Uterus (tissue), 4 donors: Measurements from ENCODE around the gene CNTNAP1. TPM values are rescaled to one million over a fixed set of nuclear protein-coding genes. Genes with fewer than 3 reads are reported as not detected.
A peak's percentile ranks its signal among the peaks of the same experiment; 100 is the strongest.

Experiments
- DNase-seq, 2 donors: peaks; one replicate each; pipeline ENCODE4 v3.0.0-alpha.2; 2019 to 2020
- H3K27ac ChIP-seq, 2 donors: fragments of 200-600 bp; sonication (generic); 1 replicate in 1 of 2; 2 replicates in 1 of 2; pipeline ENCODE4 v1.5.1; 2016 to 2018
- H3K27me3 ChIP-seq, 2 donors: fragments of 200-600 bp; sonication (generic); one replicate each; pipeline ENCODE4 v1.5.1; 2018 to 2019; ENCODE audit warnings: control low read depth in 1 of 2
- H3K36me3 ChIP-seq, 2 donors: fragments of 200-600 bp; sonication (generic); one replicate each; pipeline ENCODE4 v1.5.1; 2019; ENCODE audit warnings: control low read depth in 1 of 2
- H3K4me1 ChIP-seq, 2 donors: fragments of 200-600 bp; sonication (generic); one replicate each; pipeline ENCODE4 v1.5.1; 2018 to 2019; ENCODE audit warnings: control low read depth in 1 of 2
- H3K4me3 ChIP-seq, 2 donors: fragments of 200-600 bp; sonication (generic); 1 replicate in 1 of 2; 2 replicates in 1 of 2; pipeline ENCODE4 v1.5.1; 2018 to 2019; ENCODE audit warnings: mild to moderate bottlenecking in 1 of 2
- H3K9me3 ChIP-seq, 2 donors: fragments of 200-600 bp; sonication (generic); one replicate each; pipeline ENCODE4 v1.5.1; 2019; ENCODE audit warnings: control low read depth in 1 of 2
- CTCF ChIP-seq, 4 experiments: fragments of 200-600 bp in 2 of 4; fragments of 450-650 bp in 2 of 4; sonication (generic) in 2 of 4; IDR thresholded peaks; one replicate each; pipeline ENCODE4 v1.5.1; 2016 to 2019; ENCODE audit warnings: antibody characterized with exemption in 4 of 4, mild to moderate bottlenecking in 2 of 4, moderate library complexity in 1 of 4
- POLR2A ChIP-seq, 2 donors: fragments of 450-650 bp; IDR thresholded peaks; one replicate each; pipeline ENCODE4 v1.6.1; 2016; ENCODE audit warnings: antibody characterized with exemption in 2 of 2, mild to moderate bottlenecking in 1 of 2, moderate library complexity in 1 of 2
- intact Hi-C: fragments of 100-400 bp; cut with DNase I; formaldehyde crosslinking; loops from one replicate; pipeline ENCODE4 v1.15.1; 2023; ENCODE audit warnings: low total_unique reads
- total RNA-seq, 4 donors: library from RNA; depleted of rRNA in 3 of 4; stranded (reverse); fragments of >200 nt in 3 of 4; gene quantifications; one replicate each; pipeline versions ENCODE4 v1.1.0 to v1.2.4, GENCODE V29; 2014 to 2023
- donor health status: DM: yes; HTN: yes; CAD: no.

Gene CNTNAP1
- total RNA-seq, 4 donors from 2014 or later, result 1.5 to 61.5 (median 26.5) TPM

DNA sequence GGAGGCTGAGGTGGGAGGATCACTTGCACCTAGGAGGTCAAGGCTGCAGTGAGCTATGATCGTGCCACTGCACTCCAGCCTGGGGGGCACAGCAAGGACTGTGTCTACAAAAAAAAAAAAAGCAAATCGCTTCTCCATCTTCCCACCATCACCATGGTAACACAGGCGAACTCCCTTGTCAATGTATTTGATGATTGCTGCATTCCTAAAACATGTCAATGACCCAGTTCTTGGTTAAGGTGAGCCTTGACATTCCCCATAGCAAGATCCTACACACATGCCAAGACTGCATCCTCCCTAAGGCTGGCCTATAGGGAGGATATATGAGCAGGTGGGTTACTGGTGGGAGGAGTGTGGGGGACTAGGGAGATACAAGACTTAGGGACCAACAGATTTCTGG lies 12.2 kb downstream of the CNTNAP1 start:
- no peak overlapping the region for H3K27ac ChIP-seq
- intact Hi-C loops, result no loop called here
- no peaks in the 10 kb centered on the region for H3K9me3 ChIP-seq
- H3K36me3 ChIP-seq, result no peaks in the 10 kb centered on the region
- H3K4me3 ChIP-seq, result no peak overlapping the region
- no peak for DNase-seq
- H3K4me1 ChIP-seq, result peaks cover 0 to 5% of the 10 kb centered on the region in 2 donors
- no peaks in the 10 kb centered on the region for H3K27me3 ChIP-seq
- no peak for TF ChIP-seq POLR2A (IDR thresholded peaks at IDR 0.05)
- no peak for TF ChIP-seq CTCF (IDR thresholded peaks at IDR 0.05)

GRCh38 chr17:42695500-42695899 lies 13.2 kb downstream of the CNTNAP1 start:
- no peaks in the 10 kb centered on the region for H3K9me3 ChIP-seq
- intact Hi-C loops, result no loop called here
- no peak for DNase-seq
- no peaks in the 10 kb centered on the region for H3K27me3 ChIP-seq
- no peak overlapping the region for H3K4me3 ChIP-seq
- peaks cover 0 to 9% of the 10 kb centered on the region in 2 donors for H3K4me1 ChIP-seq
- no peak overlapping the region for H3K27ac ChIP-seq
- H3K36me3 ChIP-seq, result no peaks in the 10 kb centered on the region
- TF ChIP-seq POLR2A (IDR thresholded peaks at IDR 0.05) (no peak), CTCF (IDR thresholded peaks at IDR 0.05) (no peak)

DNA sequence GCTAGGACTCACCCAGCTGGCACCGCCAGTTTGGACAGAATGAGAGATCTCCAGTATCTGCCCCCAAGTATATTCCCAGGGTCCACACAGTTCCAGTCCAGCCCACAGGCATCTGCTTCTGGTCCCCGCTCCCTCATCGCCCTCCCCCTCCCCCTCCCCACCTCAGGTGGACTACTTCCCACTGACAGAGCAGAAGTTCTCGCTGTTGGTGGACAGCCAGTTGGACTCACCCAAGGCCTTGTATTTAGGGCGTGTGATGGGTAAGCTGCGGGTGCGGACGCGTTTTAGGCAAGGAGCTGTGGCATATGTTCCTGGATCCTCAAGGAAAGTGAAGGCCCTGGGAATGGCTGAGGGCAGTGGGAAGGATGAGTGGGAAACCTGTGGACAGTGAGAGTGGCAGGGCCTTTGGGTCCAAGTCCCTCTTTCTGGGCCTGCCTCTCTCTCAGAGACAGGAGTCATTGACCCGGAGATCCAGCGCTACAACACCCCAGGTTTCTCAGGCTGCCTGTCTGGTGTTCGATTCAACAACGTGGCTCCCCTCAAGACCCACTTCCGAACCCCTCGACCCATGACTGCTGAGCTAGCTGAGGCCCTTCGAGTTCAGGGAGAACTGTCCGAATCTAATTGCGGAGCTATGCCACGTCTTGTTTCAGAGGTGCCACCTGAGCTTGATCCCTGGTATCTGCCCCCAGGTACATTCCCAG lies 14.9 kb downstream of the CNTNAP1 start:
- no peak for DNase-seq
- Histone ChIP-seq H3K4me1 (peaks cover 0 to 9% of the 10 kb centered on the region in 2 donors), H3K4me3 (no peak overlapping the region), H3K36me3 (no peaks in the 10 kb centered on the region), H3K27ac (no peak overlapping the region), H3K27me3 (no peaks in the 10 kb centered on the region), H3K9me3 (no peaks in the 10 kb centered on the region)
- intact Hi-C loops, result no loop called here
- TF ChIP-seq CTCF (IDR thresholded peaks at IDR 0.05) (no peak), POLR2A (IDR thresholded peaks at IDR 0.05) (no peak)

DNA sequence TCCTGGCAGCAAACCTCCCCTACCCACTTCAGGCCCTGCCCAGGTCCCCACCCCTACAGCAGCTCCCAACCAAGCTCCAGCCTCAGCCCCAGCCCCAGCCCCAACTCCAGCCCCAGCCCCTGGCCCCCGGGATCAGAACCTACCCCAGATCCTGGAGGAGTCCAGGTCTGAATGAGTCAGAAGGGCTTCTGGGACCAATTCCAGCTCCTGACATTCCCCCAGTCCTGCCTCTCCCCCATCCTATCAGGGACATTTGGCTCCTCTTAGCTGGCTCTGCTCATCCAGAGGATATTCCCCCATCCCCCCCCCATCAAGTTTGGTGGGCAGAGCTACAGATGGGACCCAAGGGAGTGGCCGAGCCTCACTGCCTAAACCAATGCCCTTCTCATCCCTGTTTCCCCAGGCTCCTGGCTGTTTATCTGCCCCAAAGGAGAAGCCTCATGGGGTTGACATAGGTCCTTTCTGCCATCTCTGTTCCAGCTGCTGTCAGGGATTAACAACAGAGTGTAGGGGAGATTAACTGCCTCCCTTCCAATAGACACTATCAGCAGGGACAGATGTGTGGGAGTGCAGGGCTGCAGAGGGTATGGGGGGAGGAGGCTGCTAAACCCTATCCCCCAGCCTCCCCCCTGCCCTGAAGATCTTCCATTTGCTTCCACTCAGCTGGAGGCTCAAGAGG lies 16.5 kb downstream of the CNTNAP1 start:
- no peak overlapping the region for H3K4me3 ChIP-seq
- intact Hi-C loops, result no loop called here
- TF ChIP-seq POLR2A (IDR thresholded peaks at IDR 0.05), result no peak
- peaks cover 0 to 9% of the 10 kb centered on the region in 2 donors for H3K4me1 ChIP-seq
- no peaks in the 10 kb centered on the region for H3K9me3 ChIP-seq
- H3K27ac ChIP-seq, result peak overlapping the region; percentile 65 to 74
- peak; percentile 86 to 94 for DNase-seq
- H3K27me3 ChIP-seq, result no peaks in the 10 kb centered on the region
- H3K36me3 ChIP-seq, result no peaks in the 10 kb centered on the region

DNA sequence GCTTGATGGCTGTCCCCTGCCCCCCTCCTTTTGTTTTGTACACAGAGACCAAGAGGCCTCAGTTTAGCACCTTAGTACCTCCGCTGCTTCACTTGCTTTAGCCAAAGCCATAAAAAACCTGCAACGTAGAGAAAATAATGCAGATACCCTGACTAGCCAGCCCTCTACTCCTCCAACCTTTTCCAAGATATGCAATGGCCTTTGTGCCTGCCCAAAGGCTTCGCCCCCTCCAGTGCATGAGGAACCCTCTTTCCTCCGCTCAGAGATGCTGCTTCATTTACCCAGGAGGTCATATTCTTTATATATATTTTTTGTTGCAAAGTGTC lies 17.0 kb downstream of the CNTNAP1 start:
- no peak for DNase-seq
- Histone ChIP-seq H3K27ac (peak overlapping the region; percentile 65 to 74), H3K4me3 (no peak overlapping the region), H3K36me3 (no peaks in the 10 kb centered on the region), H3K4me1 (peaks cover 0 to 9% of the 10 kb centered on the region in 2 donors), H3K9me3 (no peaks in the 10 kb centered on the region), H3K27me3 (no peaks in the 10 kb centered on the region)
- intact Hi-C loops, result no loop called here
- TF ChIP-seq CTCF (IDR thresholded peaks at IDR 0.05) (no peak), POLR2A (IDR thresholded peaks at IDR 0.05) (no peak)
